ENCODE measurements around the gene MAEA. TPM values are rescaled to one million over a fixed set of nuclear protein-coding genes. Genes with fewer than 3 reads are reported as not detected.

The MAEA gene
- total RNA-seq, 1 donor from 2014 or later, result 65.8 TPM

DNA sequence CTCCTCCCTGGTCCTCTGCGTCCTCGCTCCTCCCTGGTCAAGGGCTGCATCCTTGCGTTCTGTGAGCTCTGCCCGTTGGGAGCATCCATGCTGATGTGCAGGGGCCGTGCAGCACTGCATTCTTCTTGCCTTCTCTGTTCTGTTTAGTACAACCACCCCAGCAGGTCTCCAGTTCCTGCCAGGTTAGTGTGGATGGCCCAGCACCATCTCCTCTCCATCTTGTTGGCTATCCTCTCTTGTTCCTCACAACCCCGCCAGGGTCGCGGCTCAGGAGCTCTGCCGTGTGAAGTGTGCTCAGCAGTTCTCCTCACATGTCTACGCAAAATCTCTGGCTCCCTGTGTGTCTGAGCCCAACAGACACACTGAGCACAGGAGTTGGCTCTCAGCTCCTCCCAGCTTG, 10.4 kb upstream of the MAEA start:
- no peaks in the 10 kb centered on the region for H3K36me3 ChIP-seq
- DNase-seq (no peak), ATAC-seq (no peak)
- intact Hi-C loops (cut with DNase I), result no loop called here
- H3K4me1 ChIP-seq, result no peaks in the 10 kb centered on the region
- no peaks in the 10 kb centered on the region for H3K9me3 ChIP-seq
- H3K4me3 ChIP-seq, result no peak overlapping the region
- no peaks in the 10 kb centered on the region for H3K27me3 ChIP-seq (ENCODE audit: low read depth)
- H3K27ac ChIP-seq, result no peak overlapping the region
- TF ChIP-seq, protein P1, sequence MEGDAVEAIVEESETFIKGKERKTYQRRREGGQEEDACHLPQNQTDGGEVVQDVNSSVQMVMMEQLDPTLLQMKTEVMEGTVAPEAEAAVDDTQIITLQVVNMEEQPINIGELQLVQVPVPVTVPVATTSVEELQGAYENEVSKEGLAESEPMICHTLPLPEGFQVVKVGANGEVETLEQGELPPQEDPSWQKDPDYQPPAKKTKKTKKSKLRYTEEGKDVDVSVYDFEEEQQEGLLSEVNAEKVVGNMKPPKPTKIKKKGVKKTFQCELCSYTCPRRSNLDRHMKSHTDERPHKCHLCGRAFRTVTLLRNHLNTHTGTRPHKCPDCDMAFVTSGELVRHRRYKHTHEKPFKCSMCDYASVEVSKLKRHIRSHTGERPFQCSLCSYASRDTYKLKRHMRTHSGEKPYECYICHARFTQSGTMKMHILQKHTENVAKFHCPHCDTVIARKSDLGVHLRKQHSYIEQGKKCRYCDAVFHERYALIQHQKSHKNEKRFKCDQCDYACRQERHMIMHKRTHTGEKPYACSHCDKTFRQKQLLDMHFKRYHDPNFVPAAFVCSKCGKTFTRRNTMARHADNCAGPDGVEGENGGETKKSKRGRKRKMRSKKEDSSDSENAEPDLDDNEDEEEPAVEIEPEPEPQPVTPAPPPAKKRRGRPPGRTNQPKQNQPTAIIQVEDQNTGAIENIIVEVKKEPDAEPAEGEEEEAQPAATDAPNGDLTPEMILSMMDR (IDR thresholded peaks at IDR 0.05), result no peak

DNA sequence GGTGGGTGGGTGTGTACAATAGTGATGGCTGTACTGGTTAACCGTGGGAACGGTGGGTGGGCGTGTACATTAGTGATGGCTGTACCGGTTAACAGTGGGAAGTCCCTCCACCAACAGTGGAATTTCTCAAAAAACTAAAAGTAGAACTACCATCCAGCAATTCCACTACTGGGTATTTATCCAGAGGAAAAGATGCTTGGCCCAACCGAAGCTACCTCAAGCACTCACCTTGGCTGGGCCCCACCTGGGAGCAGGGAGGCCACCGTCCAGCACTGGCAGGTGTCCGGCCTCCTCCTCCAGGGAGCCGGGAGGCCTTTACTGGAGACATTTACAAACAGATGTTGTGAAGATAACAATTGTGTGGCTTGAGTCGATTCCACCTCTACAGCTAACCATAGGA, 6.0 kb upstream of the MAEA start:
- Histone ChIP-seq H3K4me1 (peaks cover 2% of the 10 kb centered on the region), H3K27me3 (ENCODE audit: low read depth) (no peaks in the 10 kb centered on the region), H3K27ac (no peak overlapping the region), H3K9me3 (no peaks in the 10 kb centered on the region), H3K36me3 (no peaks in the 10 kb centered on the region), H3K4me3 (no peak overlapping the region)
- DNase-seq (no peak), ATAC-seq (no peak)
- intact Hi-C loops (cut with DNase I), result no loop called here
- TF ChIP-seq, protein P1 (IDR thresholded peaks at IDR 0.05), result no peak

DNA sequence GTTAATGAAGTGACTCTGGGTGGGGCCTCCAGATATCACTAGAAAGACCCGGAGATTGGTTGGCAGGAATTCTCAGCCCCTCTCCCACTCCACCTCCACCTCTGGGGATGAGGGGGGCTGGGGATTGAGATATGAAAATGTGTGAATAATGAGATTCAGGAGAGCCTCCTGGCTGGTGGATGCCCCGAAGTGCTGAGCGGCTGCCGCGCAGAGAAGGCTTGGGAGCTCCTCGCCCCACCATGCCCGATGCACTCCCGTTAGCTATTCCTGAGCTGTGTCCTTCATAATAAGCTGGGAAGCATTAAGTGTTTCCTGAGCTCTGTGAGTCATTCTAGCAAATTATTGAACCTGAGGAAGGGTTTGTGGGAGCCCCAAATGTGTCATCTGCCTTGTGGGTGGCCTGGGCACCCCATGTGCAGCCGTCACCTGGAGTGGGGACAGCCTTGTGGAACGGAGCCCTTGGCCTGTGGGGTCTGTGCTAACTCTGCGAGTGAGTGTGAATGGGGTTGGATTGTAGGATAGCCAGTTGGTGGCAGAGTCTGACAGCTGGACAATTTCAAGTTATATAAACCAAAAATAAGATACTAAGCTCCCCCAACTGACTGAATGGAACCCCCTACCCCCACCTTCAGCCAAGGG, 4.4 kb upstream of the MAEA start:
- no peaks in the 10 kb centered on the region for H3K27me3 ChIP-seq (ENCODE audit: low read depth)
- ATAC-seq, result no peak
- H3K36me3 ChIP-seq, result no peaks in the 10 kb centered on the region
- H3K4me3 ChIP-seq, result no peak overlapping the region
- intact Hi-C loops (cut with DNase I), result no loop called here
- H3K27ac ChIP-seq, result no peak overlapping the region
- peaks cover 8% of the 10 kb centered on the region for H3K4me1 ChIP-seq
- H3K9me3 ChIP-seq, result no peaks in the 10 kb centered on the region
- TF ChIP-seq, protein P1 (IDR thresholded peaks at IDR 0.05), result no peak
- DNase-seq, result no peak

DNA sequence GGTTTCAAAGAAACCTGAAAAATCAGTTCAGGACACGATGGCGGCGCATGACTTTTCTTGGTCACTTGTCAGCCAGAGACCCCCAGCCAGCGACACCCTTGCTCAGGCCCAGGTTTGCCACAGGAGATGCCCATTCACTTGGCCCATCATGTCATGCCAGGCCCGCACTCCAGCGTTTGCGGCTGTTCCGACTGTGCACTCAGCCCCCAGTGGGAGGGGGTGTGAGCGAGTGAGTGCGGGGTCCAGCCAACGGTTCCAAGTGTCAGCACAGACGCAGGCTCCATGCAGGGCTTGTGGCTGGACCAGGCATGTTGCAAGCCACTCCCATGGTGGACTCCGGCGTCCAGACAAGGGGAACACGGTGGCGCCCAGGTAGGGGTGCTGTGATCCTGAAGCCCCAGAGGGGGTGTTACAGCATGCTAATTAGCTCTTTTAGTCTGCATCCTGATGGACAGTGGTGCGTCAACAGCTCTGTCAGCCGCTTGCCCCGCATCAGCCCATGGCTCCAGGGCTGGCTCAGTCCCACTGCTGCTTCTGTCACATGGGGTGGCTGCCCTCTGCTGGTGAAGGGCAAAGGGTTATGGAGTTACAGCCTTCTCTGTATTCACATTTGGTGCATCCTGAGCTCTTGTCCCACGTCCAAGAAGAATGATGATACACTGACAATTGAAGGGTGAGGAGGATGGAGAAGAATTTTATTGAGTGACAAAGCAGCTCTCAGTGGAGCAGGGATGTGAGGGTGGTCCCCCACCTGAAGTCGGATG, 3.7 kb upstream of the MAEA start:
- Histone ChIP-seq H3K36me3 (no peaks in the 10 kb centered on the region), H3K27me3 (ENCODE audit: low read depth) (no peaks in the 10 kb centered on the region), H3K4me3 (no peak overlapping the region), H3K27ac (no peak overlapping the region), H3K9me3 (no peaks in the 10 kb centered on the region), H3K4me1 (peaks cover 14% of the 10 kb centered on the region)
- TF ChIP-seq, protein P1 (IDR thresholded peaks at IDR 0.05), result peak; percentile 15
- no peak for DNase-seq
- ATAC-seq, result no peak
- intact Hi-C loops (cut with DNase I), result no loop called here

DNA sequence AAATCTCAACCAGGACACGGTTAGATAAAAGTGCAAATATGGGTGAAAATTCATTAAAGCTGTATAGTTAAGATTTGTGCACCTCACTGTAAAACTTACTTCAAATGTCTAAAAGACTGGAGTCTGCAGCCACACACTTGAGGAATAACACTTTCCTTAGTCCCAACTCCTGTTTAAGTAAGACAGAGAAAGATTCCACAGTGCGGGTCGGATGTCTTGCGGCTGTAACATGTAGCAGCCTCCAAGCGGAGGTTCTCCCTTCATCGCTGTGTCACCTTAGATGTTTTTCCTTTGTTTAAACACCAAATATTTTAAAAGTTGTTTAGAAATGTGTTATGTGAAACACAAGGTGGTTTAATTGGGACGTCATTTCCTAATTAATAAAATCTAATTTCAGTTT, 905 bp upstream of the MAEA start:
- H3K4me1 ChIP-seq, result peaks cover 30% of the 10 kb centered on the region
- H3K4me3 ChIP-seq, result peak overlapping the region; percentile 96
- intact Hi-C loops (cut with DNase I), result no loop called here
- no peaks in the 10 kb centered on the region for H3K36me3 ChIP-seq
- peak overlapping the region; percentile 94 for H3K27ac ChIP-seq
- DNase-seq (no peak), ATAC-seq (no peak)
- no peaks in the 10 kb centered on the region for H3K9me3 ChIP-seq
- TF ChIP-seq, protein P1 (IDR thresholded peaks at IDR 0.05), result no peak
- H3K27me3 ChIP-seq (ENCODE audit: low read depth), result no peaks in the 10 kb centered on the region
